A549 (cell line): Measurements from ENCODE around the gene AFAP1L2.

Experiments used
- EP300 ChIP-seq, 2 experiments: fragments of >200 bp; sonication (Bioruptor Twin); formaldehyde crosslinking; IDR thresholded peaks; 2 replicates in 1 of 2; 3 replicates in 1 of 2; pipeline ENCODE4 v1.6.1; 2016 to 2017
- POLR2A ChIP-seq: IDR thresholded peaks from 2 replicates; pipeline ENCODE4 v1.6.1; 2012; ENCODE audit warnings: mild to moderate bottlenecking, low read length

- TF ChIP-seq EP300 (IDR thresholded peaks at IDR 0.05), result no peak
- no peak for TF ChIP-seq POLR2A
Observed at GRCh38 chr10:114362826-114363355, 41.4 kb downstream of the AFAP1L2 start.
